Testis (tissue), 2 donors: ENCODE data around the gene OR2A25.
A peak's percentile ranks its signal among the peaks of the same experiment; 100 is the strongest.

Source experiments
- POLR2A ChIP-seq: fragments of 450-650 bp; IDR thresholded peaks from one replicate; pipeline ENCODE4 v1.6.1; 2017; ENCODE audit warnings: antibody characterized with exemption, mild to moderate bottlenecking, moderate library complexity
- TF ChIP-seq, protein P1 (sequence below), 3 experiments: fragments of 450-650 bp in 2 of 3; fragments of 200-600 bp in 1 of 3; sonication (generic) in 1 of 3; IDR thresholded peaks; one replicate each; pipeline ENCODE4 v1.5.1; 2016 to 2019; ENCODE audit warnings: antibody characterized with exemption in 3 of 3, mild to moderate bottlenecking in 2 of 3, moderate library complexity in 1 of 3

DNA sequence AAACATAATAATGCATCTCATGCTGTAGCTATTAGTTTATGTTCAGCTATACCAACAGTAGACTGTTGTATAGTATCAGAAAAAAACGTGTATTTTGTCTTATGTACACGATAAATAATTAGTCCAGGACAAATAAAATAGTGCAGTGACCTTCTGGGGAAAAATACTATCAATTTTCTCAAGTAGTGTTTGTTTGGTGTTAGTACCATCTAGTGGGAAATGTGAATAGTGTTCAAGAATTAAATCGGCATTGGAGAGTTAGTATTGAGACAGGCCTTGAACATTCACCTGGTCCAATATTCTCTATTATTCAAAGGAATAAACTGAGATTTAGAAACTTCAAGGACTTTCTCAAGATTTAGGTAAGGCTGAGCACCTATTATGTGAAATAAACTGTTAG, 42.5 kb upstream of the OR2A25 start:
- TF ChIP-seq, protein P1, sequence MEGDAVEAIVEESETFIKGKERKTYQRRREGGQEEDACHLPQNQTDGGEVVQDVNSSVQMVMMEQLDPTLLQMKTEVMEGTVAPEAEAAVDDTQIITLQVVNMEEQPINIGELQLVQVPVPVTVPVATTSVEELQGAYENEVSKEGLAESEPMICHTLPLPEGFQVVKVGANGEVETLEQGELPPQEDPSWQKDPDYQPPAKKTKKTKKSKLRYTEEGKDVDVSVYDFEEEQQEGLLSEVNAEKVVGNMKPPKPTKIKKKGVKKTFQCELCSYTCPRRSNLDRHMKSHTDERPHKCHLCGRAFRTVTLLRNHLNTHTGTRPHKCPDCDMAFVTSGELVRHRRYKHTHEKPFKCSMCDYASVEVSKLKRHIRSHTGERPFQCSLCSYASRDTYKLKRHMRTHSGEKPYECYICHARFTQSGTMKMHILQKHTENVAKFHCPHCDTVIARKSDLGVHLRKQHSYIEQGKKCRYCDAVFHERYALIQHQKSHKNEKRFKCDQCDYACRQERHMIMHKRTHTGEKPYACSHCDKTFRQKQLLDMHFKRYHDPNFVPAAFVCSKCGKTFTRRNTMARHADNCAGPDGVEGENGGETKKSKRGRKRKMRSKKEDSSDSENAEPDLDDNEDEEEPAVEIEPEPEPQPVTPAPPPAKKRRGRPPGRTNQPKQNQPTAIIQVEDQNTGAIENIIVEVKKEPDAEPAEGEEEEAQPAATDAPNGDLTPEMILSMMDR (IDR thresholded peaks at IDR 0.05): peak in 2 of 3 experiments; percentile 14 to 29
- TF ChIP-seq POLR2A: no peak
